Measurements from ENCODE around the gene MYOM3. TPM values are rescaled to one million over a fixed set of nuclear protein-coding genes. Genes with fewer than 3 reads are reported as not detected.

Gene MYOM3
- total RNA-seq, 2 donors from 2014 or later: 2.3 to 4.3 TPM

DNA sequence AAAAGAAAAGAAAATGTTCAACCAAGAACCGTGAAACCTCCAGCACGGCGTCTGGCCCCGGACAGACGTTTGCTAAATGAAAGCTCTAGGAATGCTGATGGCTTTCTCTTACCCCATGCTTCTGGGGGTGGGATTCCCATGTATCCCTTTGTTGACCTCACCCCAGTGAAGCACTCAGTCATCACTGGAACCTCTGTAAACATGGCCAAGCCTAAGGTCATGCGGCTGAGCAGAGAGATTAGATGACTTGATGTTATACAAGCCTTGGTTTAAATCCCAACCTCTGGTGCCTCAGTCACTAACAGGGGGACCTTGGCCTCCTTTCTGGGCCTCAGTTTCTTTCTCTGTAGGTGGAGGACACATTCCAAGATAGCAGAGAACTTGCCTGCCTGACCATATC lies 2.8 kb upstream of the MYOM3 start:
- no peaks in the 10 kb centered on the region for H3K36me3 ChIP-seq (replicated peaks in 1 of 2; ENCODE audit: insufficient read depth in 1 of 2, low read depth in 2 of 2)
- intact Hi-C loops (cut with DNase I): loop anchor here (5.0 kb wide), 1 partner anchor 42 kb away; no protein-coding TSS in a partner anchor
- TF ChIP-seq POLR2A (IDR thresholded peaks at IDR 0.05): no peak
- TF ChIP-seq, protein P1, sequence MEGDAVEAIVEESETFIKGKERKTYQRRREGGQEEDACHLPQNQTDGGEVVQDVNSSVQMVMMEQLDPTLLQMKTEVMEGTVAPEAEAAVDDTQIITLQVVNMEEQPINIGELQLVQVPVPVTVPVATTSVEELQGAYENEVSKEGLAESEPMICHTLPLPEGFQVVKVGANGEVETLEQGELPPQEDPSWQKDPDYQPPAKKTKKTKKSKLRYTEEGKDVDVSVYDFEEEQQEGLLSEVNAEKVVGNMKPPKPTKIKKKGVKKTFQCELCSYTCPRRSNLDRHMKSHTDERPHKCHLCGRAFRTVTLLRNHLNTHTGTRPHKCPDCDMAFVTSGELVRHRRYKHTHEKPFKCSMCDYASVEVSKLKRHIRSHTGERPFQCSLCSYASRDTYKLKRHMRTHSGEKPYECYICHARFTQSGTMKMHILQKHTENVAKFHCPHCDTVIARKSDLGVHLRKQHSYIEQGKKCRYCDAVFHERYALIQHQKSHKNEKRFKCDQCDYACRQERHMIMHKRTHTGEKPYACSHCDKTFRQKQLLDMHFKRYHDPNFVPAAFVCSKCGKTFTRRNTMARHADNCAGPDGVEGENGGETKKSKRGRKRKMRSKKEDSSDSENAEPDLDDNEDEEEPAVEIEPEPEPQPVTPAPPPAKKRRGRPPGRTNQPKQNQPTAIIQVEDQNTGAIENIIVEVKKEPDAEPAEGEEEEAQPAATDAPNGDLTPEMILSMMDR (IDR thresholded peaks at IDR 0.05): no peak
- H3K4me3 ChIP-seq: no peak overlapping the region
- no peak for DNase-seq
- no peaks in the 10 kb centered on the region for H3K9me3 ChIP-seq
- ATAC-seq: no peak
- WGBS, 2 donors: 76 to 88% methylated on average over 6 of the region's 6 CpGs
- peaks cover 60% of the 10 kb centered on the region for H3K4me1 ChIP-seq
- H3K27me3 ChIP-seq: no peaks in the 10 kb centered on the region
- H3K27ac ChIP-seq: no peak overlapping the region

DNA sequence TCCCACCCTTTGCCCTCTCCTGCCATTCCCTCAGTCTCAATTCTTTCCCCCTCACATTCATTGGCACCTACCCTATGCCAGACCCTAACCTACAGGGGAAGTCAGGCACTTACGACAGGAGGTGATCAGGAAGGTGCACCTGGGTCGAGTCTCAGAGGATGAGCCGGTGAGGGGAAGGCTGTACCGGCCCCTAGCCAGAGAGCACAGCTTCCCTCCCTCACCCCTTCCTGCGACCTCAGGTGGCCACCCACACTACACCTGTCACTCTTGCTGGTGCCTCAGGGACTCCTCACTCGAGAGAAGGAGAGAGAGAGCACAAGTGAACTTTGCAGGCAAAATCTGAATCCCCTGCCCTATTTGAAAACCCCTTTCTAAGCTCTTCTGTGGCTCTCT lies 1.7 kb upstream of the MYOM3 start:
- DNase-seq (no peak), ATAC-seq (no peak)
- Histone ChIP-seq H3K9me3 (no peaks in the 10 kb centered on the region), H3K4me3 (no peak overlapping the region), H3K4me1 (peaks cover 49% of the 10 kb centered on the region), H3K27me3 (no peaks in the 10 kb centered on the region), H3K27ac (no peak overlapping the region), H3K36me3 (replicated peaks in 1 of 2; ENCODE audit: insufficient read depth in 1 of 2, low read depth in 2 of 2) (no peaks in the 10 kb centered on the region)
- intact Hi-C loops (cut with DNase I): loop anchor here (5.0 kb wide), 1 partner anchor 41 kb away; no protein-coding TSS in a partner anchor
- TF ChIP-seq, protein P1 (IDR thresholded peaks at IDR 0.05): no peak
- no peak for TF ChIP-seq POLR2A (IDR thresholded peaks at IDR 0.05)
- WGBS, 2 donors: 38 to 58% methylated on average over 6 of the region's 6 CpGs

DNA sequence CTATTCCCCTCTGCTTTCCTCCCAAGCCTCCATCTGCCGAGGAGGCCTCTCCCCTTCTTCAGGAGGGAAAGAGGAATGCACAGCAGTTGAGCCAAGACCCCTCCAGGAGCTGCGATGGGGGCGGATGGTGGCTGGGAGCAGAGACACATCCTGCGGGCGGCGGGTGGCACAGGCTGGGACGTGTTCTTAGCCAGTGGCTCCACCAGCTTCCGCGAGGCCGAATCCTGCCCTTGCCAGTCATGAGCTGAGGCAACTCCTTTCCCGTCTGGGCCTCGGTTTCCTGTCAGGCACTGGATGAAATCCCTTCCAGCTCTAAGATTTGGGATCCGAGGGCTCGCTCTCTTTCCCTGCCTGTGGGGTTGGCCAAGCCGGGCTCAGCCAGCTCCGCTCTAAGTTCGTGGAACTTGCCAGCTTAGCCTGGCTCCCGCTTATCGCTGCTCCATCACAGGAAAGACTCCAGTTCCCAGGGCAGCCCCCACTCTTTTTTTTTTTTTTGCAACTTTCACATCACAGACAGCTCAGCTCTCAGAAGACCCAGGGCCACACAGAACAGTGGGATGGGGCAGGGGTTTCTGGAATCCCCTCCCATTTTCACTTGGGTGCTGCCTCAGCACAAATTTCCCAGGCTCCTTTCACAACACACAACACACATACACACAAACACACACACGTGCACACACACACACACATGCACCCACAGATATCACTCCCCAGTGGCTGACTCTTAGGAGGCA lies 506 bp downstream of the MYOM3 start:
- 74 to 90% methylated on average over 13 to 20 of the region's 20 CpGs for WGBS, 2 donors
- TF ChIP-seq, protein P1 (IDR thresholded peaks at IDR 0.05): no peak
- no peak for TF ChIP-seq POLR2A (IDR thresholded peaks at IDR 0.05)
- intact Hi-C loops (cut with DNase I): loop anchor here (5.0 kb wide), 1 partner anchor 39 kb away; no protein-coding TSS in a partner anchor
- H3K36me3 ChIP-seq (replicated peaks in 1 of 2; ENCODE audit: insufficient read depth in 1 of 2, low read depth in 2 of 2): no peaks in the 10 kb centered on the region
- no peak for DNase-seq
- H3K9me3 ChIP-seq: no peaks in the 10 kb centered on the region
- H3K27me3 ChIP-seq: no peaks in the 10 kb centered on the region
- ATAC-seq: no peak
- no peak overlapping the region for H3K4me3 ChIP-seq
- H3K27ac ChIP-seq: no peak overlapping the region
- H3K4me1 ChIP-seq: peaks cover 27% of the 10 kb centered on the region

DNA sequence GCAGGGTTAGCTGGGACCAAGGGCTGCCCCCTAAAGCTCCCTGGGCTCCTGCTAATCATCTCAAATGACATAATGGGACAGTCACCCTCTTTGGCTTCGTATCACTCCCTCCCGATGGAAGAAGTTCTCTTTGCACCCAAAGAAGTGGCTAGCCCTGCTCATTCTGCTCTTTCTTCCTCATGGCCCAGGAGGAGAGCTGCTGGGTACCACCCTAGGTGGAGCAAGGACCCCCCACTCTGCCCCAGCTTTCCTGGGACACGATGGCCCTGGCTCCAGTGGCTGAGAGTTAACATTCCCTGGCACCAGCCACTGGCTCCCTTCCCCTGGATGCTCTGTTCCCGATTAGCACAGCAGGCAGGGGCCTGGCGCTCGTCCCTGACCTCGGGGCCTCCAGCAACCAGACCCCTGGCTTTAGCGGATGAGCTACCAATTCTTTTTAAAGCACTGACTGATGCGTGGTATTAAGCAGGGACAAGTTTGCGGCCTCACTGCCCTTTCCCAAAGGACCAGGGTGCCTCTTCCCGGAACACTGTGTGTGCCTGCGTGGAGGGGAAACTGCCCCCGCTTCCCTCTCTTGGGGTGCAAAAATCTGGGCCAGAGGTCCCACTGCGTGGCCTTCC lies 1.2 kb downstream of the MYOM3 start:
- TF ChIP-seq, protein P1 (IDR thresholded peaks at IDR 0.05): no peak
- no peak for TF ChIP-seq POLR2A (IDR thresholded peaks at IDR 0.05)
- Histone ChIP-seq H3K27ac (no peak overlapping the region), H3K9me3 (no peaks in the 10 kb centered on the region), H3K4me1 (peaks cover 20% of the 10 kb centered on the region), H3K27me3 (no peaks in the 10 kb centered on the region), H3K36me3 (replicated peaks in 1 of 2; ENCODE audit: insufficient read depth in 1 of 2, low read depth in 2 of 2) (no peaks in the 10 kb centered on the region), H3K4me3 (no peak overlapping the region)
- intact Hi-C loops (cut with DNase I): loop anchor here (5.0 kb wide), 1 partner anchor 38 kb away; no protein-coding TSS in a partner anchor
- DNase-seq (no peak), ATAC-seq (no peak)
- WGBS, 2 donors: 78 to 79% methylated on average over 6 to 14 of the region's 14 CpGs

All from body of pancreas (tissue), 4 donors.